HG03571 (cell line): ENCODE results near the gene IMPG2.

Source experiments
- ATAC-seq: cut with Tn5 transposase; IDR thresholded peaks from one replicate; pipeline ENCODE4 v1.9.1; 2021; ENCODE audit not compliant: unreplicated experiment

Gene IMPG2

GRCh38 chr3:101243285-101244211 is 76.8 kb downstream of the IMPG2 start:
- no peak for ATAC-seq

GRCh38 chr3:101240719-101241399 is 79.5 kb downstream of the IMPG2 start:
- ATAC-seq: no peak

GRCh38 chr3:101235048-101235447 is 85.3 kb downstream of the IMPG2 start:
- no peak for ATAC-seq

GRCh38 chr3:101230618-101231017 is 89.8 kb downstream of the IMPG2 start:
- no peak for ATAC-seq

- ATAC-seq: no peak
Observed at GRCh38 chr3:101229681-101230080, 90.7 kb downstream of the IMPG2 start.

GRCh38 chr3:101228441-101228840 is 91.9 kb downstream of the IMPG2 start:
- ATAC-seq: no peak

GRCh38 chr3:101224739-101225138 is 95.6 kb downstream of the IMPG2 start:
- ATAC-seq: no peak

- ATAC-seq: no peak
Observed at GRCh38 chr3:101223016-101223415, 97.4 kb downstream of the IMPG2 start.

GRCh38 chr3:101219842-101220560 is 100.4 kb downstream of the IMPG2 start:
- no peak for ATAC-seq

- no peak for ATAC-seq
Observed at GRCh38 chr3:101217472-101218245, 102.7 kb downstream of the IMPG2 start.

- ATAC-seq: no peak
Observed at GRCh38 chr3:101216710-101217465, 103.5 kb downstream of the IMPG2 start.

- no peak for ATAC-seq
Observed at GRCh38 chr3:101212730-101213129, 107.6 kb downstream of the IMPG2 start.

GRCh38 chr3:101204246-101204645 is 116.1 kb downstream of the IMPG2 start:
- no peak for ATAC-seq

- no peak for ATAC-seq
Observed at GRCh38 chr3:101203411-101203810, 117.0 kb downstream of the IMPG2 start.

GRCh38 chr3:101202640-101203039 is 117.7 kb downstream of the IMPG2 start:
- ATAC-seq: no peak

- no peak for ATAC-seq
Observed at GRCh38 chr3:101200461-101200860, 119.9 kb downstream of the IMPG2 start.

- ATAC-seq: no peak
Observed at GRCh38 chr3:101195951-101196713, 124.2 kb downstream of the IMPG2 start.

- no peak for ATAC-seq
Observed at GRCh38 chr3:101194392-101194791, 126.0 kb downstream of the IMPG2 start.

GRCh38 chr3:101193957-101194356 is 126.4 kb downstream of the IMPG2 start:
- ATAC-seq: no peak
